ENCODE results near the gene MPHOSPH10.
"Not testable (repeated sequence)": the region's sequence is repeated elsewhere in the genome, so short reads cannot be mapped to it uniquely, and the experiment has no call there.

Gene MPHOSPH10

GRCh38 chr2:71122387-71123298 is 7.8 kb upstream of the MPHOSPH10 start:
- DNase-seq, result no peak

- no peak for DNase-seq
Measured at GRCh38 chr2:71125506-71126294, 4.7 kb upstream of the MPHOSPH10 start.

- no peak for DNase-seq
Measured at GRCh38 chr2:71126957-71127356, 3.5 kb upstream of the MPHOSPH10 start.

- DNase-seq, result no peak
Measured at GRCh38 chr2:71129114-71129901, 1.1 kb upstream of the MPHOSPH10 start.

- DNase-seq, result no peak
Measured at GRCh38 chr2:71129902-71130151, 607 bp upstream of the MPHOSPH10 start.

GRCh38 chr2:71130905-71131244 is 441 bp downstream of the MPHOSPH10 start:
- peak; percentile 24 for DNase-seq

- not testable (repeated sequence) for DNase-seq
Measured at GRCh38 chr2:71131387-71132166, 1.1 kb downstream of the MPHOSPH10 start.

GRCh38 chr2:71133603-71134002 is 3.2 kb downstream of the MPHOSPH10 start:
- no peak for DNase-seq

- DNase-seq, result no peak
Measured at GRCh38 chr2:71136174-71136573, 5.7 kb downstream of the MPHOSPH10 start.

- no peak for DNase-seq
Measured at GRCh38 chr2:71143782-71144181, 13.3 kb downstream of the MPHOSPH10 start.

GRCh38 chr2:71148506-71149063 is 18.2 kb downstream of the MPHOSPH10 start:
- no peak for DNase-seq

- no peak for DNase-seq
Measured at GRCh38 chr2:71150082-71150816, 19.8 kb downstream of the MPHOSPH10 start.

- DNase-seq, result no peak
Measured at GRCh38 chr2:71151620-71152019, 21.2 kb downstream of the MPHOSPH10 start.

- DNase-seq, result no peak
Measured at GRCh38 chr2:71153585-71154224, 23.3 kb downstream of the MPHOSPH10 start.

- DNase-seq, result no peak
Measured at GRCh38 chr2:71154279-71154678, 23.8 kb downstream of the MPHOSPH10 start.

GRCh38 chr2:71154798-71155197 is 24.4 kb downstream of the MPHOSPH10 start:
- DNase-seq, result peak; percentile 77

GRCh38 chr2:71155846-71156245 is 25.4 kb downstream of the MPHOSPH10 start:
- no peak for DNase-seq

GRCh38 chr2:71156573-71156972 is 26.1 kb downstream of the MPHOSPH10 start:
- peak; percentile 62 for DNase-seq

GRCh38 chr2:71157124-71157793 is 26.8 kb downstream of the MPHOSPH10 start:
- DNase-seq, result peak; percentile 49

- no peak for DNase-seq
Measured at GRCh38 chr2:71166812-71167211, 36.4 kb downstream of the MPHOSPH10 start.

All from RPMI8226 (cell line).